Adrenal gland (tissue), 5 donors: ENCODE data around the gene RNF2.

ENCODE experiments used
- CTCF ChIP-seq, 6 experiments: fragments of 450-650 bp in 4 of 6; fragments of 200-600 bp in 2 of 6; sonication (generic) in 1 of 6; IDR thresholded peaks; 1 replicate in 5 of 6; 2 replicates in 1 of 6; pipeline versions ENCODE4 v1.5.1 to v1.8.0; 2016 to 2021; ENCODE audit warnings: antibody characterized with exemption in 6 of 6, mild to moderate bottlenecking in 2 of 6, moderate library complexity in 1 of 6
- POLR2A ChIP-seq, 2 donors: fragments of 450-650 bp; IDR thresholded peaks; one replicate each; pipeline ENCODE4 v1.6.1; 2017; ENCODE audit warnings: antibody characterized with exemption in 2 of 2, mild to moderate bottlenecking in 2 of 2, moderate library complexity in 1 of 2
- donor health status: DM: no; HTN: no; CAD: no.

GRCh38 chr1:185111873-185112272 lies 66.5 kb downstream of the RNF2 start:
- TF ChIP-seq CTCF (IDR thresholded peaks at IDR 0.05) (no peak), POLR2A (IDR thresholded peaks at IDR 0.05) (no peak)
